HG03064 (cell line): Measurements from ENCODE around the gene KRT35.

Experiments
- ATAC-seq: cut with Tn5 transposase; IDR thresholded peaks from one replicate; pipeline ENCODE4 v1.9.1; 2021; ENCODE audit warnings: low read depth; ENCODE audit not compliant: unreplicated experiment

Gene KRT35

DNA sequence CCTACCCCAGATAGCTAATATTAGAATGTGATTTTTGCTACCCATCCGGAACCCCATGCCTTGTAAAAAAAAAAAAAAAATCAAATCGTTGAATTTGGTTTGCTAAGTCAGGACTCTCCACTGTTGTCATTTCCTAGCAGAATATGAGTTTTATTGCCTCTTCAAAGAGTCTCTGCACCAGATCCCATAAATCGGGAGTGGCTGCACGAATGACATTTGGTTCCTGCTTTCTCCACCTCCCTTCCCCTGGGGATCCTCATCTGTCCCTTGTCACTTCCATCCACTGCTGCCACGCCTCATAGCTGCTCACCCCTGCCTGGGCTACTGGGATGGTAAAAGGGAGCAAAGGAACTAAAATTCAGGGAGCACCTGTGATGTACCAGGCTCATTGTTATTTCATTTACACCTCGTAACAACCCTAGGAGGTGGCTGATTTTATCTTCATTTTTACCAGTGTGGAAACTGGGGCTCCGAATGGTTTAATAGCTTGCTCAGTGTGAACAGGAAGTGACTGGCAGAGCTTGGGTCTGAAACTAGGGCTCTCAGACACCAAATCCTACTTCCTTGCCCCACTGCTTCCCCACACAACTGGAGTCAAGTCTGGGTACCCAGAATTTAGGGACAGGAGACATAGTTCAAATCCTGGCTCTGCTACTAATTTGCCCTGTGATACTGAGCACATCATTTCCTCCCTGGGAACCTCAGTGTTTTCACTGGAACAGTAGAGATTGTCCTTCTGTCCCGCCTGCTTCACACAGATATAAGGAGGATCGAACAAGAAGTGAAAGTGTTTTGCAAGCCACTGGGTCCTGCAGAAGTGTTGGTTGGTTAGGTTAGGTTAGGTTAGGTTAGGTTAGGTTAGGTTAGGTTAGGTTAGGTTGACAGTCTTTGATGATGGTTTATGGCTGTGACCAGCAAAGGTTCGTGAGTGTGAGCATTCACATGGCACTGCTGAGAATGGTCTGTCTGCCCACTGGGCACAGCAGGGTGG lies 9.3 kb upstream of the KRT35 start:
- ATAC-seq: no peak

DNA sequence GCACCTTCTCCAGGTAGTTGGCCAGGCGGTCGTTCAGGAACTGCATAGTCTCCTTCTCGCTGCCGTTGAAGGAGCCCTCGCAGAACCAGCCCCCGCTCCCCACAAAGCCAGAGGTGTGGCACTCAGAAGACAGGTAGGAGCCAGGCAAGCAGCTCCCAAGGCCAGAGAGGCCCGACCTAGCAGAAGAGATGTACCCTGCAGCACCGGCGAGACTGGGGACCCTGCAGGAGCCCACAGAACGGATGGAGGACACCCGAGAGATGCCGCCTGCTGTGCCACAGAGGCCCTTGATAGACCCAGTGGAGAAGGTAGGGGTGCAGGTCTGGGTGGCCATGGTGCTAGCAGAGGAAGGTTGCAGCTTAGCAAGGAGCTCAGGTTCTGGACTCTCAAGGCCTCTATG lies 8.6 kb upstream of the KRT35 start, which contains the start of gene KRT36:
Gene KRT36, minus strand, starts transcription at position 380 of the 400 bp plus-strand sequence. Its CDS starts 46 bp downstream, at position 334.
- no peak for ATAC-seq

DNA sequence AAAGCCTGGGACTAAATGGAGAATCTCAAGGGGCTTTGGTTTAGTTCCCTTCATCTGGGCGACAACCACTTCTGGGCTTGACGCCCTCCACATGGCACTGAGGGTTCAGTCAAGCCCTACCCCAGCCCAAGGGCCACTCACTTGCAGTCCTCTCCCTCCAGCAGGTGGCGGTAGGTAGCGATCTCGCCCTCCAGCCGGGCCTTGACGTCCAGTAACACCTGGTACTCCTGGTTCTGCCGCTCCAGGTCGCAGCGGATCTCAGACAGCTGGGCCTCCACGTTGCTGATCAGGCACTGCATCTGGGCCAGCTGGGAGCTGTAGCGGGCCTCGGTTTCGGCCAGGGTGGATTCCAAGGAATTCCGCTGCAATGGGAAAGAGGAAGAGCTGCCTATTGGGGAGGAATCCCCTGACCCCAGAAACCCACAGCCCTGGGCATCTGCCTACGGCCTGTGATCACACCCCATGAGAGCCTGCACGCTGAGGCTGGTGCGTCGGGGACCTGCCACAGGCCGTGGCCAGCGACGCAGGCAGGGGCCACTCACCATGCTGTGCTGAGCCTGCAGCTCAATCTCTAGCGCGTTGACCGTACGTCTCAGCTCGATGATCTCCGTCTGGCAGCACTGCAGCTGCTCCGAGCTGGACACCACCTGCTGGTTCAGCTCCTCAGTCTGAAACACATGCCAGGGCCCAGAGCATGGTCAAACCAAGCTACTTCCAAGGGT lies 6.0 kb upstream of the KRT35 start:
- ATAC-seq: no peak

- ATAC-seq: no peak
Observed at GRCh38 chr17:41486316-41486715, 5.4 kb upstream of the KRT35 start.

DNA sequence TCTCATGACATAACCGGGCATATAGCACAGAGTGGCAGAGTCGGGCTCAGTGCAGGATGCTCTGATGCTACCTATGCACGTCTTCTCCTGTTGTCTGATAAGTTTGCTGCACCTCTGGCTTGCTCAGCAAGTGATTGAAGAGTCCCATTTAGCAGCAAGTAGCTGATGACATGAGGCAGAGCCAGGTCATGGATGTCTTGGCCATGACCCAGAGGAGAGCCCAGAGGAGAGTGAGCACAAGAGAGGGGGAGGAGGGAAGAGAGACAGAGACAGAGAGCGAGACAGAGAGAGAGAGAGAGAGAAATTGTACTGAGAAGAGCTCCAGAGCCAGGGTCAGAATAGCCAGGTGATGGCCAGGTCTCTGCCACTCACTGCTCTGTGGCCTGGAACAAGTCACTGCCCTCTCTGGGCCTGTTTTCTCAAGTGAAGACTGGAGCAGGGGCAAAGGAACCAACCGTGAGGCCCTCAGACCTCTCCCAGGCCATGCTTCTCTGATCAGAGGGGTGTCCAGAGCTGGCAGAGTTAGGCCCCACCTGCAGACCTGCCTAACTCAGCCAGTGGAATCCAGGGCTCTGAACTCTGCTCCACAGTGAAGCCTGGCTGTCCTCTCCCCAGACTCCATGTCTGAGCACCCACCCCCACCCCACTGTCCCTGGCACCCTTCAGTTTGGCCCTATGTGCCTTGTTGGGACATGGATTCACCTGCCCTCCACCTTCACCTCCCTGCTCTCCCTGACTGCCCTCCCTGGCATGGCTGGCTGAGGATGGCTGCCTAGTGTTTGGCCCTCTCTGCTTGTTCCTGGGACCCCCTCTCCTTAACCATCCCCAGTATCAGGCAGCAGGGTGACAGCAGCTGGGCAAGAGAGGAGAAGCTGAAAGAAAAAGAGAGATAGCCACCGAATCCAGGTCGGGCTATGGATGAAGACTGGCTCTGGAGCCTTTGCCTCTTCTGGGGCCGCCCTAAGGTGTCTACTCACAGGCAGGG lies 4.3 kb upstream of the KRT35 start:
- ATAC-seq: no peak

DNA sequence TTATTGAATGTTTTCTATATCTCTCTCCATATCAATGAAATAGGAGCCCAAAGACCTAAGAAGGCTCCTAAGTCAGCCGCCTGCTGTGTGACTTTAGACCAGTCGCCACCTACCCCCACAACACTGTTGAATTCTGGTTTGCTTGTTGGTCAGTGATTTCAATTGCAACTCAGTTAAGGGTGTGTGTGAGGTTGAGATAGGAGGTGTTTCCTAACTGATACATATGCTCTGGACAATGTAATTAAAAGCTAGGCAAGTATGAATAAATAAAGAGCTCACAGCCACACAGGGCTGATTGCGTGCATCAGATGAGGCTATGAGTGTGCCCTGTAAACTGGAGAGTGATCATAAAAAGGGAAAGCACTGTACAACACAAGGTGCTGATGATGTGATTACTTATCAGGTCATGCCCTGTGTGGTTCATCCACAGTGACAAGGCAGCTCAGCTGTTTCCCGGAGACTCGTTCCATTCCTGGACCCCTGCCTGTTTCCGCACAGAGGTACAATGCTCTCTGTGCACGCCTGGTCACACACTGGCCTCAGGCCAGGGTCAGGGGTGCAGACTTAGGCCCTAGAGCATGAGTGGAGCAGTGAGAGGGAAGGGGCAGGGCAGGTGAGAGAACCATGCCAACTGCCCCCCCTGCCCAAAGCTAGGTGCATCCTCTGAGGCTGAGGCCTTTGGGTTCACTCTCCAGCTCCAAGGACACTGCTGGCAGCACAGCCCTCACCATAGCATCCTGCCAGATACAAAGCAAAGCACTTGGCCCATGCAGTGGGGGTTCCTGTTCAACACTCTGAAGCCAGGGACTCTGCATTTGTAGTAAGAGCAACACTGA lies 3.3 kb upstream of the KRT35 start:
- no peak for ATAC-seq

DNA sequence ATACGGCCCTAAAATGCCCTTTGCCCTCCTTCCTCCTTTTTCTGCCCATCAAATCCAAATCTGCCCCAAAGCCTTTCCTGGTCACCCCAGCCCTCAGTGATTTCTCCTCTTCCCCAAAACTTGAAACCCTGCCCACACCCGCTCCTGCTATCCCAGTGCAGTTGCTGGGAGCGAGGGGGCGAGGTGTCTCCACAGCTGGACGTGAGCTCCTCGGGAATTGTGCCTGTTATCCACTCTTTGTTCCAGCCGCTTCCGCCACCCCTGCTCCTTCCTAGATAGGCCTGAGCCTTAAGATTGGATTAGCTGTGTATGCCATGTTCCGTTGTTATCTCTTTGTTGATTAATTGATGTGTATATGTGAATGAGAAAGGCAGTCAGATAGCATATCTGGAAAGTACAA lies 2.6 kb upstream of the KRT35 start:
- ATAC-seq: no peak

DNA sequence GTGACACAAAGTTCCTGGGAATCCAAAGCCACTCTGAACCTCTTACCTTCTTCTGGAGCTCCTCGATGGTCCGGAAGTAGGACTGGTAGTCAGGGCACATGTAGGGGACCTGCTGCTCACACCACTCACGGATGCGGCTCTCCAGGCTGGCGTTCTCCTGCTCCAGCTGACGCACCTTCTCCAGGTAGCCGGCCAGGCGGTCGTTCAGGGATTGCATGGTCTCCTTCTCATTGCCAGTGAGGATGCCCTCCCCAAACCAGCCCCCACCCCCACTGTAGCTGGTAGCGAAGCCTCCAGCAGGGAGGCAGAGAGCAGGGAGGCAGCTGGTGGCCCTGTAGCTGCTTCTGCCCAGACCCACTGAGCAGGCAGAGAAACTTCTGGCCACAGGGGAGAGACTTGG lies 370 bp downstream of the KRT35 start:
- no peak for ATAC-seq

DNA sequence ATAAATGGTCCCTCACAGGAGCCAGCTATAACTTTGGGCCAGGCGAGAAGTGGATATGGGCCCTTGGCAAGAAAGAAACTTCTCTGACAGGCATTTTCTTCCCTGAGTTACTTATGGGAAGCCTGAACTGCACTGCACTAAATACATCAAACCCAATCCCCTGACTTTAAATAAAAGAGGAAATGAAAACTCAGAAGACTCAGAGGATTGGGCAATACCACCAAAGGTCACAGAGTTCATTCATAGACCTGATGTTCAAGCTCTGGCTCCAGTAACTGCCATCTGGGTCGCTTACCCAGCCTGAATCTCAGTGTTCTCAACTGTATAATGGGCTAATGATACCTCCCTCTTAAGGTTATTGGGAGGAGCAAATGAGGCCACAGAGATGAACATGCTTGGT lies 815 bp downstream of the KRT35 start:
- no peak for ATAC-seq

DNA sequence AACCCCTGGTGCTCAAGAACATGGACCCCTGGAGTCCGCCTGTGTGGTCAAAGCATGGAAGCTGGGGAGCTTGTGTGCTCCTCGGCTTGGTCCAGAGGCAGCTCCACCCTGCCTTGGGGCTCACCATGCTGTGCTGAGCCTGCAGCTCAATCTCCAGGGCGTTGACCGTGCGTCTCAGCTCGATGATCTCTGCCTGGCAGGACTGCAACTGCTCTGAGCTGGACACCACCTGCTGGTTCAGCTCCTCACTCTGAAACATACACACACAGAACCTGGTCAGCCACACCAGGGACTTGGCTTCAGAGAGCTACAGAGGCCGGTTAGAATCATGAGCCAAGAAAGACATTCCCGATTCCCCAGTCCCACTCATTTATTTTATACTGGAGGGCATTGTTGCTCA lies 2.7 kb downstream of the KRT35 start:
- no peak for ATAC-seq

DNA sequence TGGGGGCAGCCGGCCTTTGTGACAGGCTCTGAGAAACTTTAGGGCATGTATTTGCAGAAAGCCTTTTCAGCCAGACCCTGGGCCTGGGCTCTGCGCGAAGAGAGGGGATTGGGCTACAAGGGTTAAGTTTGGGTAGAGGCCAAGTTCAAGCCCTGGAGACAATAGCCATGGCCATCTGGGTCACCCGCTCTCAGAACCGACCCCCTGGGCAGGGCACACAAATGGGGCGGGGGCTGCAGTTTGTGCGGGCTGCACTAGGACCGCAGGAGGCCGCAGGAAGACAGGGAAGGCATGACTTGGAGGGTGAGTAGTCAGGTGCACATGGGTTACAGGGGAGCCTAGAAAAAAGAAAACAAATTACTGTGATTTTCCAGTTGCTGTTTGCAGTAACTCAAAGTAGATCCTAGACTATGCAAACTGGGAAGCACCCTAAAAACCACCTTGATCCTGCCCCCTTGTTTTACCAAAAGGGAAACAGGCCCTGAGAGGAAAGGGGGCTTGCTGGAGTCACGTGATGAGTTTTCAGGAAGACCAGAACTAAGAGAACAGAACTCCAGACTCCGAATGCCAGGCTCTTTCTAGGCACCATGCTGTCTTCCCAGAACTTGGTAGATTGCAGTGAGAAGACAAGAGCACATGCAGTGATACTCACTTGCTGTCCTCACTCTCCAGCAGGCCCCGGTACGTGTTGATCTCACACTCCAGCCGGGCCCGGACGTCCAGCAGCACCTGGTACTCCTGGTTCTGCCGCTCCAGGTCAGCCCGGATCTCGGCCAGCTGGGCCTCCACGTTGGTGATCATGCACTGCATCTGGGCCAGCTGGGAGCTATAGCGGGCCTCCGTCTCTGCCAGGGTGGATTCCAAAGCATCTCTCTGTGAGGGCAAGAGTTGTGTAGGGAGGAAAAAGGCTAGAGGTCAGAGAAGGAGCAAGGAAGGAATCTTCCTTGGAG lies 3.8 kb downstream of the KRT35 start:
- ATAC-seq: no peak

- no peak for ATAC-seq
Observed at GRCh38 chr17:41475421-41475820, 5.5 kb downstream of the KRT35 start.

- no peak for ATAC-seq
Observed at GRCh38 chr17:41474863-41475262, 6.1 kb downstream of the KRT35 start.

- ATAC-seq: no peak
Observed at GRCh38 chr17:41468346-41468745, 12.6 kb downstream of the KRT35 start.

DNA sequence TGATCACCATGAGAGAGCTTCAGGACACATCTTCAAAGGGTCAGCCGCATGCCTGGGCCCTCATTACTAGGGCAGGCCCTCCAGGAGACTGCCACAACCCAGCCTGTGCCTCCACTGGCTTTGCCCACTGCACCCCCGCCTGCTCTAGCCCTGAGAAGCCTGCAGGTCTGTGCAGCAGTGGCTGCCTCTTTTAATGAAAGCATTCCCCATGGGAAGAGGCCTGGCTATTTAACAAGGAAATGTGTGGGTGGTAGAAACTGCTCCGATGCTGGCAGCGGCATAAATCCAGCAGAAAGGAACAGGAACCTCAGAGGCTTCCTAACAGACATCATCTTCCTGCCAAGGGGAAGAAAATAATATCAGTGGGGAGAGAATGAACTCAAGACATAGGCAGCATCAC lies 13.4 kb downstream of the KRT35 start:
- ATAC-seq: no peak

GRCh38 chr17:41466988-41467387 lies 14.0 kb downstream of the KRT35 start, which contains the start of gene KRT32:
Gene KRT32, minus strand, starts transcription at chr17:41467386. Its CDS starts 61 bp downstream, at chr17:41467325.
- ATAC-seq: no peak

DNA sequence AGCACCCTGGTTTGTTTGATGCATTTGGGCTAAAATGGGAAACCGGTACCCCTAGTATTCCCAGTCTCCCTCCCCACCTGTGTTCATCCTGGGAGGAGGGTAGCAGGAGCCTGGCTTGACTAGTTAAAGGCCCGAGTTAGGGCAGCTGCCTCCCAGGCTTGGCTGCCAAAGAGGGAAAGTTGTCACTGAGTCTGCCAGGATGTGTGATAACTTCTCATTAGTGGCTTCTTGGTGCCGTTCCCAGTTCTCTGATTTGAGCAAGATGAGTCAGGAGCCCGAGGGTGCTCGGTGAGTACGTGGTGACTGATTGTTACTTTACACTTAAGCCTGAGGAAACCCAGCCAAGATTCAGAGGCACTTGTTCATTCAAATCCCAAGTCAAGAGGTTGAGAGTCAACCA lies 16.3 kb downstream of the KRT35 start:
- ATAC-seq: no peak

DNA sequence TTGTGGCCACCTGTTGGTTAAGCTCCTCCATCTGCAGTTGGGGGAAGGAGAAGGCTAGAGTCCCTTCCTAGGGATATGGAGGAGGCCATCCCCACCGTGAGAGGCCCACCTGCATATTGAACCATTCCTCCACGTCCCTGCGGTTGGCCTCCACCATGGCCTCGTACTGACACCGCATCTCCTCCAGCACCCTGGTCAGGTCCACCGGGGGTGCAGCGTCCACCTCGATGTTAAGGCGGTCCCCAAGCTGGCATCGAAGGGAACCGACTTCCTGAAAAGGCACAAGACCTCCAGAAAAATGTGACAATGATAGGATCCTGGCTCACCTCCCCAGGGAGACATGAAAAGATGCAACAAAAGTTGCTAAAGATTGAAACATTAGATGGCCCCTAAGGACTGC lies 16.8 kb downstream of the KRT35 start:
- no peak for ATAC-seq
